HepG2 (cell line): ENCODE data around the gene KRT17. TPM values are rescaled to one million over a fixed set of nuclear protein-coding genes. Genes with fewer than 3 reads are reported as not detected.
"Not testable (repeated sequence)": the region's sequence is repeated elsewhere in the genome, so short reads cannot be mapped to it uniquely, and the experiment has no call there.

Source experiments
- ATAC-seq: fragments of 200-7000 bp; cut with Tn5 transposase; 3 replicates; pipeline ENCODE4 v1.9.1; 2020; ENCODE audit warnings: mild to moderate bottlenecking, moderate library complexity
- BruUV-seq: library from RNA; stranded (reverse); fragments of 400-500 nt; replicated peaks from 2 replicates; lab custom pipeline; 2021; lab: Mats Ljungman, UMichigan
- CTCF ChIA-PET: fragments of 300-600 bp; formaldehyde crosslinking; extraction: SDS; loops from one replicate; lab custom pipeline; 2021; ENCODE audit warnings: low total read pairs, inconsistent platforms, low intra/inter-chr PET ratio; lab: Yijun Ruan, JAX
- POLR2A ChIA-PET: fragments of 350-600 bp; sonication (Branson Sonifier 250); formaldehyde crosslinking; loops from one replicate; lab custom pipeline; 2020; ENCODE audit warnings: antibody characterized with exemption, inconsistent platforms; lab: Yijun Ruan, JAX
- DNase-seq: peaks from one replicate; pipeline ENCODE4 v3.0.0-alpha.2; 2015; ENCODE audit warnings: low spot score
- FAIRE-seq: peaks from 3 replicates; lab custom pipeline; 2011; peaks lifted over from hg19 to GRCh38; lab: Jason Lieb, UNC
- H2AFZ ChIP-seq: one replicate; pipeline ENCODE4 v1.6.1; 2011; ENCODE audit warnings: low read length, inconsistent platforms
- H3K27ac ChIP-seq: fragments of 300-600 bp; 3 replicates; pipeline ENCODE4 v1.8.0; 2011; ENCODE audit warnings: mixed run types, mild to moderate bottlenecking, mixed read lengths, low read length, inconsistent platforms; ENCODE audit not compliant: insufficient read depth; ENCODE audit errors: extremely low read length
- H3K27me3 ChIP-seq, 2 experiments: fragments of 200-600 bp in 1 of 2; 2 replicates in 1 of 2; 3 replicates in 1 of 2; pipeline versions ENCODE4 v1.6.0 to v1.8.0; 2011; ENCODE audit warnings: low read length in 2 of 2, mild to moderate bottlenecking in 2 of 2, moderate library complexity in 2 of 2, inconsistent platforms in 1 of 2; ENCODE audit not compliant: insufficient read depth in 2 of 2, control insufficient read depth in 1 of 2
- H3K36me3 ChIP-seq, 2 experiments: fragments of 200-600 bp in 1 of 2; replicated peaks in 1 of 2; 2 replicates in 1 of 2; 3 replicates in 1 of 2; pipeline versions ENCODE4 v1.5.1 to v1.8.0; 2011; ENCODE audit warnings: low read length in 2 of 2, inconsistent platforms in 1 of 2; ENCODE audit not compliant: insufficient read depth in 2 of 2, control insufficient read depth in 1 of 2
- H3K4me1 ChIP-seq: 2 replicates; pipeline ENCODE4 v1.5.1; 2012; ENCODE audit warnings: low read length, inconsistent platforms; ENCODE audit not compliant: insufficient read depth
- H3K4me2 ChIP-seq: 2 replicates; pipeline ENCODE4 v1.6.0; 2011; ENCODE audit warnings: low read depth, low read length, inconsistent platforms
- H3K4me3 ChIP-seq, 3 experiments: fragments of 200-600 bp in 1 of 3; sonication (generic), shearing (Covaris generic) in 1 of 3; replicated peaks in 1 of 3; 2 replicates each; pipeline ENCODE4 v1.5.1; 2011 to 2016; ENCODE audit warnings: low read length in 3 of 3, inconsistent platforms in 2 of 3, low read depth in 2 of 3, mild to moderate bottlenecking in 2 of 3, control low read depth in 1 of 3, mixed read lengths in 1 of 3; ENCODE audit not compliant: insufficient read depth in 1 of 3
- H3K79me2 ChIP-seq: one replicate; pipeline ENCODE4 v1.6.1; 2011; ENCODE audit warnings: low read length, inconsistent platforms; ENCODE audit not compliant: insufficient read depth
- H3K9ac ChIP-seq: 2 replicates; pipeline ENCODE4 v1.6.0; 2011; ENCODE audit warnings: mild to moderate bottlenecking, low read depth, low read length, inconsistent platforms; ENCODE audit not compliant: insufficient read depth
- H3K9me3 ChIP-seq: 2 replicates; pipeline ENCODE4 v1.5.1; 2012; ENCODE audit warnings: mild to moderate bottlenecking, low read length
- H4K20me1 ChIP-seq: 2 replicates; pipeline ENCODE4 v1.6.0; 2011; ENCODE audit warnings: inconsistent platforms, mild to moderate bottlenecking, low read length, moderate library complexity; ENCODE audit not compliant: insufficient read depth
- ESRRA ChIP-seq: sonication (generic); formaldehyde crosslinking; IDR thresholded peaks from 2 replicates; pipeline ENCODE4 v1.5.1; 2020; ENCODE audit warnings: mild to moderate bottlenecking, low read depth, missing genetic modification reagents
- HDAC6 ChIP-seq: fragments of 200-600 bp; sonication (generic); IDR thresholded peaks from 2 replicates; pipeline ENCODE4 v1.7.0; 2017; ENCODE audit warnings: mild to moderate bottlenecking, antibody characterized with exemption, low read length, low read depth
- IRX3 ChIP-seq: sonication (generic); formaldehyde crosslinking; IDR thresholded peaks from 2 replicates; pipeline ENCODE4 v1.8.1; 2023; ENCODE audit warnings: mild to moderate bottlenecking, low read depth, missing genetic modification reagents, borderline replicate concordance
- KMT2A ChIP-seq: sonication (generic); formaldehyde crosslinking; IDR thresholded peaks from 2 replicates; pipeline ENCODE4 v1.4.0; 2020; ENCODE audit warnings: missing genetic modification reagents
- PAX8 ChIP-seq: sonication (generic); formaldehyde crosslinking; IDR thresholded peaks from 2 replicates; pipeline ENCODE4 v1.8.0; 2022; ENCODE audit warnings: mild to moderate bottlenecking, missing genetic modification reagents, borderline replicate concordance
- RCOR2 ChIP-seq: IDR thresholded peaks from 2 replicates; pipeline ENCODE4 v1.6.1; 2016; ENCODE audit warnings: missing biosample characterization, missing genetic modification reagents
- REXO4 ChIP-seq: sonication (generic); formaldehyde crosslinking; IDR thresholded peaks from 2 replicates; pipeline ENCODE4 v1.8.0; 2022; ENCODE audit warnings: missing genetic modification reagents, mild to moderate bottlenecking, borderline replicate concordance
- SP1 ChIP-seq, 2 experiments: fragments of 450-650 bp in 1 of 2; sonication (generic) in 1 of 2; formaldehyde crosslinking in 1 of 2; IDR thresholded peaks; 2 replicates each; pipeline versions ENCODE4 v1.4.0 to v1.6.1; 2016 to 2020; ENCODE audit warnings: missing genetic modification reagents in 1 of 2
- TRIM22 ChIP-seq: fragments of 450-650 bp; IDR thresholded peaks from 2 replicates; pipeline ENCODE4 v1.6.1; 2017
- TRIM24 ChIP-seq: sonication (generic); formaldehyde crosslinking; IDR thresholded peaks from 2 replicates; pipeline ENCODE4 v1.8.0; 2022; ENCODE audit warnings: mild to moderate bottlenecking, missing genetic modification reagents
- ZNF343 ChIP-seq: sonication (generic); formaldehyde crosslinking; IDR thresholded peaks from 2 replicates; pipeline ENCODE4 v1.4.0; 2020; ENCODE audit warnings: mild to moderate bottlenecking, missing genetic modification reagents
- ZNF414 ChIP-seq: sonication (generic); formaldehyde crosslinking; IDR thresholded peaks from 2 replicates; pipeline ENCODE4 v1.5.0; 2020; ENCODE audit warnings: missing genetic modification reagents
- ZNF747 ChIP-seq: sonication (generic); formaldehyde crosslinking; IDR thresholded peaks from 2 replicates; pipeline ENCODE4 v1.8.1; 2023; ENCODE audit warnings: missing genetic modification reagents, mild to moderate bottlenecking, borderline replicate concordance
- ZSCAN22 ChIP-seq: sonication (generic); formaldehyde crosslinking; IDR thresholded peaks from 2 replicates; pipeline ENCODE4 v1.4.0; 2020; ENCODE audit warnings: mild to moderate bottlenecking, missing genetic modification reagents
- ZZZ3 ChIP-seq: sonication (generic); formaldehyde crosslinking; IDR thresholded peaks from 2 replicates; pipeline ENCODE4 v1.4.0; 2020; ENCODE audit warnings: missing genetic modification reagents, mild to moderate bottlenecking, borderline replicate concordance
- WGBS: methylation state at CpG from one replicate; pipeline ENCODE4 v1.1.6; 2017; ENCODE audit warnings: low lambda C conversion rate; 5-methylcytosine and 5-hydroxymethylcytosine counted together
- in situ Hi-C: cut with HindIII; loops from 2 replicates; pipeline ENCODE4 v1.10.0; 2017; ENCODE audit warnings: low pct_unique_long_range_greater_than_20kb; ENCODE audit not compliant: extremely low pct_ligation_motif_present
- intact Hi-C: fragments of 100-400 bp; cut with micrococcal nuclease; formaldehyde crosslinking; loops from one replicate; pipeline ENCODE4 v1.10.0; 2022; ENCODE audit not compliant: unreplicated experiment
- polyA plus RNA-seq, 8 experiments: library from polyadenylated mRNA; depleted of rRNA in 3 of 8; stranded (reverse) in 7 of 8; unstranded in 1 of 8; fragments of >200 nt; fragmentation: Illumina TruSeq in 4 of 8; extraction: Trizol in 4 of 8; gene quantifications; 2 replicates each; pipeline versions ENCODE4 v1.2.1 to v1.2.3, GENCODE V29; 2011 to 2016; ENCODE audit warnings: low read depth in 4 of 8, missing spikeins in 1 of 8, mixed read lengths in 1 of 8; ENCODE audit not compliant: insufficient read depth in 1 of 8
- total RNA-seq, 5 experiments: library from RNA; depleted of rRNA; stranded (reverse); fragments of >200 nt; fragmentation: Illumina TruSeq; extraction: Trizol; gene quantifications; 2 replicates each; pipeline ENCODE4 v1.2.3, GENCODE V29; 2016; ENCODE audit warnings: low read depth in 1 of 5

The KRT17 gene
- total and polyA plus RNA-seq, 2 of the 13 experiments (the other 11 are each of a cell fraction or from before 2014, with no cell fraction given), result 0.38 to 0.82 TPM

- POLR2A ChIA-PET, result not testable (repeated sequence)
Observed at GRCh38 chr17:41619927-41620582, 4.3 kb downstream of the KRT17 start.

GRCh38 chr17:41619036-41619926, 5.1 kb downstream of the KRT17 start:
- Histone ChIP-seq H3K9me3 (no peaks in the 10 kb centered on the region), H3K4me2 (no peak overlapping the region), H3K79me2 (no peaks in the 10 kb centered on the region), H3K27ac (no peak overlapping the region), H3K4me3 (no peak overlapping the region), H4K20me1 (no peaks in the 10 kb centered on the region), H3K27me3 (peaks cover 14 to 41% of the 10 kb centered on the region in 2 experiments; a peak in 4 of 5 replicates), H3K9ac (no peak overlapping the region), H2AFZ (no peak overlapping the region), H3K4me1 (no peaks in the 10 kb centered on the region), H3K36me3 (no peaks in the 10 kb centered on the region)
- in situ Hi-C loops (no loop called here), intact Hi-C loops (no loop called here)
- no TSS peak for BruUV-seq
- ChIA-PET POLR2A (no interaction called here), CTCF (no interaction called here)
- no peak for FAIRE-seq
- no peak for DNase-seq
- ATAC-seq, result peak; percentile 18; the same call in 2 of the 3 replicates
- 29% methylated on average over 14 of the region's 20 CpGs for WGBS
- TF ChIP-seq TRIM22 (no peak), KMT2A (CRISPR knock-in tag) (no peak), ESRRA (CRISPR knock-in tag) (no peak), ZNF414 (CRISPR knock-in tag) (no peak), ZNF747 (CRISPR knock-in tag) (no peak), SP1 (IDR thresholded peaks at IDR 0.05) (no peak), SP1 (CRISPR knock-in tag; IDR thresholded peaks at IDR 0.05) (no peak), PAX8 (CRISPR knock-in tag) (no peak), REXO4 (CRISPR knock-in tag) (no peak), ZZZ3 (CRISPR knock-in tag) (no peak), RCOR2 (CRISPR knock-in tag) (no peak), ZNF343 (CRISPR knock-in tag) (no peak), IRX3 (CRISPR knock-in tag) (no peak), HDAC6 (no peak), TRIM24 (CRISPR knock-in tag) (no peak)

More at GRCh38 chr17:41619927-41620582, 4.3 kb downstream of the KRT17 start:
- WGBS, result 41% methylated on average over 6 of the region's 6 CpGs
- in situ Hi-C loops, H4K20me1 ChIP-seq, H3K36me3 ChIP-seq, ATAC-seq, H3K27ac ChIP-seq, H3K79me2 ChIP-seq, H3K9me3 ChIP-seq, H3K4me2 ChIP-seq, intact Hi-C loops, BruUV-seq, H3K4me1 ChIP-seq, CTCF ChIA-PET, FAIRE-seq, H3K4me3 ChIP-seq, DNase-seq, H3K9ac ChIP-seq, H2AFZ ChIP-seq: not testable (repeated sequence)
- TF ChIP-seq ZSCAN22 (CRISPR knock-in tag), result peak; percentile 70
- peaks cover 14 to 42% of the 10 kb centered on the region in 2 experiments; a peak in 4 of 5 replicates for H3K27me3 ChIP-seq
